ENCODE results near the gene HADH.
A peak's percentile ranks its signal among the peaks of the same experiment; 100 is the strongest.

HADH gene

DNA sequence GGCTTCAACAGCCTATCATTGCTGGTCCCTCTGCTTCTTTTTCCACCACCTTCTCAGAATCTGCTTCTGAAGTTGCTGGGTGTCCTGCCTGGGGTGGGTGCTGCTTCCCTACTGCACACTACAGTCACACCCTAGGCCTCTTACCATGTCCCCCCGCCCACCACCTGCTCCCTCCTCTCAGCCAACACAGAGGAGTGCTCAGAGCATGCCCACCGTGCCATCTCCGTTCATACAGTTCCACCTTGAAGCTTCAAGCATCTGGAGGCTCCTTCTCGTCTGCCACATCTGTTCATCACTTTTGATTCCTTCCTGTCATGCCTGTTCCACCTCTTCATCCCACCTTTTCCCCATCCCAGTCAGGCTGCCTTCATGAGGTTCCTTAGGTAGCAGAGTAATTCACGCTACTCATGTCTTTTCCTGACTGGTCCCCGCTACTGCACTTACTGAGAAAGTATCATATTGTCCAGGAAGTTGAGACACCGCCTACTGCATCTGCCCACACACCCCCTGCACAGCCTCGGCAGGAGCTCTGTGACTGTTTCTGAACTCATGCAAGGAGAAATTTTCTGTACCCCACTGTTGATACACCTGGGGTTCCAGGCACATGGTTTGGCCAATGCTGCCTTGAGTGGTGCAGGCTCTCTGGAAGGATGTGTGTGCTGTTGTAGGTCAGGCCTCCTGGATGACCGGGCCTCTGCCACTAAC, 39.5 kb downstream of the HADH start:
- Histone ChIP-seq H3K4me1 (no peaks in the 10 kb centered on the region), H3K4me3 (no peak overlapping the region), H3K36me3 (replicated peaks) (peaks cover 35% of the 10 kb centered on the region), H3K9me3 (no peaks in the 10 kb centered on the region), H3K27me3 (ENCODE audit: low read depth) (no peaks in the 10 kb centered on the region)
- DNase-seq (ENCODE audit: low spot score in 2 of 2) = no peak
- in situ Hi-C loops (cut with MboI; ENCODE audit: low sequenced_read_pairs) = no loop called here

DNA sequence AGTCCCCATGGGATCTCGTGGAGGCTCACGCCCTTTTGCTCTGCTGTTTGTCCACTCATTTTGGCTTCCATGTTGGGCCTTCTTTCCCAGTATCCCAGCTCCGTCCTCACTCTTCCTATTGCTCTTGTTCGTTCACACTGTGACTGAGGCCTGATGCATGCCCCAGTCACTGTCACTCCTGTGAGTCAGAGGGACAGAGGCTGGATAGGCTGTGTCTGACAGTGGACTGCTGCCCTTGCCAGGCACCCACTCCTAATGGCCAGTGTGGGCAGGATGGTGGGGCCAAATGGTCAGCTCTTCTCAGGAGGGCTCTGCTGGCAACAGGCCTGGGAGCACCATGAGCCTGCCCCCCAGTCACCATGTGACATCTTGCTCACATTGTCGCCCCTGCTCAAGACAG, 40.0 kb downstream of the HADH start:
- DNase-seq (ENCODE audit: low spot score in 2 of 2) = no peak
- no peaks in the 10 kb centered on the region for H3K27me3 ChIP-seq (ENCODE audit: low read depth)
- H3K36me3 ChIP-seq (replicated peaks) = peaks cover 31% of the 10 kb centered on the region
- H3K4me3 ChIP-seq = no peak overlapping the region
- H3K4me1 ChIP-seq = no peaks in the 10 kb centered on the region
- H3K9me3 ChIP-seq = no peaks in the 10 kb centered on the region
- in situ Hi-C loops (cut with MboI; ENCODE audit: low sequenced_read_pairs) = no loop called here

DNA sequence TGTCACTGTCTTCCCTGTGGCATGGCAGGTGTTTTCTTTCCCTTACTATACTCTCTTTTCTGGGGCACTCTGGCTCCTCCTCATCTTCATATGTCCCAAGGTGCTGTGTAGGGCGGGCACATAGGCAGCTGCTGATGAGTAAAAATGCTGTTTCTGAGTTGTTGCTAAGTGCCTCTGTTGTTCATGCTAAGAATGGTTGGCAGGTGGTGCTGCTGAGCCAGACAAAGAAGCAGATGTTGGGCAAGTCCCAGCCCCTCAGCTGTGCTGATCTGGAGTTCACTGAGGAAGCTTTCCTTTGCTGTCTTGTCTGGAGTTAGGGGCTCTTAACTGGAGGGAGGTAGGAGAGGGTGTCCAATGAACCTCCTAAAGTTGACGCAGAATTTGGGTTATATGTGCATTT, 40.6 kb downstream of the HADH start:
- H3K4me1 ChIP-seq = no peaks in the 10 kb centered on the region
- no peaks in the 10 kb centered on the region for H3K27me3 ChIP-seq (ENCODE audit: low read depth)
- in situ Hi-C loops (cut with MboI; ENCODE audit: low sequenced_read_pairs) = no loop called here
- H3K36me3 ChIP-seq (replicated peaks) = peaks cover 26% of the 10 kb centered on the region
- DNase-seq (ENCODE audit: low spot score in 2 of 2) = peak; percentile 13 to 41
- H3K4me3 ChIP-seq = no peak overlapping the region
- H3K9me3 ChIP-seq = no peaks in the 10 kb centered on the region

DNA sequence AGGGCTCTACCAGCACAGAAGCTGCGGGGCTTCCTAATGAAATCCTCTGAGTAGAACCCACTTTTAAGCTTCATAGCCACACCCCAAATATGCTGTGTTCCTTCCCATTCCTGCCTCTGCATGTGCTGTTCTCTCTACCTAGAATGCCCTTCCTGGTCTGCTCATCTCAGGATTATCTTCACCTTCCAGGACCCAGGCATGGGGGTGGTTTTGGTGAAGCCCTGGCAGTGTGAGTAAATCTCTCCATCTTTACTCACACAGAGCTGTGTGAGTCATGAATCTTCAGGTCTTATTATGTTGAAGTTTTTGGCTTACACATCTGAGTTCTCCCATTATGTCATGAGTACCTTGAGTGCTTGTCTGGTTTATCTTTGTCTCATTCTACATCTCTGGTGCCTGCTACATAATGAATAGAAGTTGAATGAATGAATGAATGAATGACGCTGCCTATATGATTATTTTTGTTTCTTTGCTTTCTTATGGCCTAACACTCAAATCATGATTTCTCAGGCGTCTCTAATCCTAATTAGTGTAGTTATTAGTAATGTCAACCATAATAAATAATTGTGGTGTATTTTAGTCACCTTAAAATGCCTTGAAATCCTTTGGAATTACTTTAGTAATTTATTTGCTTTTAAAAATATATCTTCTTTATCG, 41.9 kb downstream of the HADH start:
- no peak for DNase-seq (ENCODE audit: low spot score in 2 of 2)
- Histone ChIP-seq H3K36me3 (replicated peaks) (peaks cover 22% of the 10 kb centered on the region), H3K9me3 (no peaks in the 10 kb centered on the region), H3K4me3 (no peak overlapping the region), H3K27me3 (ENCODE audit: low read depth) (no peaks in the 10 kb centered on the region), H3K4me1 (no peaks in the 10 kb centered on the region)
- in situ Hi-C loops (cut with MboI; ENCODE audit: low sequenced_read_pairs) = no loop called here

DNA sequence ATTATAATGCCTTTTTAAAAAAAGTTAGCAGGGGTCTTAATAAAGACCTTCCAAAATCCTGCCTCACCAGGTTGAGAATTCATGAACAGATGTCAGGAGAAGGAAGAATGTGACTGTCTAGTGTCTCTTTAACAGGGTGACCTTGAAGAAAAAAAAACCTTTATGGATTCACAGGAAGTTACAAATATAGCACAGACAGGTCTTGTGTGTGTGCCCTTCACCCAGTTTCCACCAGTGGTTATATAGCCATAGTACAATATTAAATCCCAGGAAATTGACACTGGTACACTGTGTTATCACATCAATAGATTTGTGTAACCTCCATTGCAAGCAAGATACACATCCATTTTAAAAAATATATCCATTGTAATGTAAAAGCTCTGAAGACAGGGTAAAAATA, 43.7 kb downstream of the HADH start:
- in situ Hi-C loops (cut with MboI; ENCODE audit: low sequenced_read_pairs) = no loop called here

DNA sequence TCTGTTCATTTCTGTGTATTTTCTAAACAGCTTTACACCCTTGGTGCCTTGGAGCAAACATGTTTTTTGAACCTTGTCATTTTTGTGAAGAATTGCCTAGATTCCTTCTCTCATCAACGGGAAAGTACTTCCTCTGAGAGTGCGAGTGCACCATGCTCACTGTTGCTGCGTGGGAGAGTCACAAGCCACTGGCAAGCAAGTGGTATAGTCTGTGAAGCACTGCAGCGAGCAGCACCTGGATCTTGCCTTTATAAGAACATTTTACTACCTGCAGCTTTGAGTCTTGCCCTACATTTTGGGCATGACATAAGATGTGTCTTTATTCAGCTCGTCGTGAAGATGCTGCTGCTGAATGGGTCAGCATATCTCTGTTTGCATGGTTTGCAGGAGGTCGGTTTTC, 44.9 kb downstream of the HADH start:
- Histone ChIP-seq H3K4me1 (no peaks in the 10 kb centered on the region), H3K9me3 (no peaks in the 10 kb centered on the region), H3K27me3 (ENCODE audit: low read depth) (no peaks in the 10 kb centered on the region), H3K4me3 (no peak overlapping the region), H3K36me3 (replicated peaks) (peaks cover 11% of the 10 kb centered on the region)
- in situ Hi-C loops (cut with MboI; ENCODE audit: low sequenced_read_pairs) = no loop called here
- DNase-seq (ENCODE audit: low spot score in 2 of 2) = no peak

More for the DNA sequence above, 43.7 kb downstream of the HADH start:
- Histone ChIP-seq H3K36me3 (replicated peaks) (peaks cover 11% of the 10 kb centered on the region), H3K4me3 (no peak overlapping the region), H3K9me3 (no peaks in the 10 kb centered on the region), H3K4me1 (no peaks in the 10 kb centered on the region), H3K27me3 (ENCODE audit: low read depth) (no peaks in the 10 kb centered on the region)
- no peak for DNase-seq (ENCODE audit: low spot score in 2 of 2)

DNA sequence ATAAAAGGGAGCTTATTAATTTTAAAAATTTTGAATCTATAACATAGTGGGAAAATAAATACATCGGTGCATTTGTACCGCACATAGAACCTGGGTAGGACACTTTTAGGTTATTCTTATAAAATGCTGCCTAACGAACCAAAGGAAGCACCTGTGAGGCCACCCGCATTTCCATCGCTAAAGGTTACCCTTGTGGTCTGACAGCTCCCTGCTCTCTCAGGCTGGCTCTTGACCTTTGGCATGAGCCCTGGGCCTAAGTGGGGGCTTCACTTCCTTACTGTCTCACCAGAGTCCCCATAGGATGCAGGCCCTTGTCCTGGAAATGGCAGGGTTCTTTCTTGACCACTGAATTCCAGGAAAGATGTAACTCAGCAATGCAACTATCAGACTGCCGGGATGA, 46.0 kb downstream of the HADH start:
- no peaks in the 10 kb centered on the region for H3K4me1 ChIP-seq
- no peak for DNase-seq (ENCODE audit: low spot score in 2 of 2)
- in situ Hi-C loops (cut with MboI; ENCODE audit: low sequenced_read_pairs) = no loop called here
- H3K9me3 ChIP-seq = no peaks in the 10 kb centered on the region
- peaks cover 11% of the 10 kb centered on the region for H3K36me3 ChIP-seq (replicated peaks)
- H3K4me3 ChIP-seq = no peak overlapping the region
- H3K27me3 ChIP-seq (ENCODE audit: low read depth) = no peaks in the 10 kb centered on the region

DNA sequence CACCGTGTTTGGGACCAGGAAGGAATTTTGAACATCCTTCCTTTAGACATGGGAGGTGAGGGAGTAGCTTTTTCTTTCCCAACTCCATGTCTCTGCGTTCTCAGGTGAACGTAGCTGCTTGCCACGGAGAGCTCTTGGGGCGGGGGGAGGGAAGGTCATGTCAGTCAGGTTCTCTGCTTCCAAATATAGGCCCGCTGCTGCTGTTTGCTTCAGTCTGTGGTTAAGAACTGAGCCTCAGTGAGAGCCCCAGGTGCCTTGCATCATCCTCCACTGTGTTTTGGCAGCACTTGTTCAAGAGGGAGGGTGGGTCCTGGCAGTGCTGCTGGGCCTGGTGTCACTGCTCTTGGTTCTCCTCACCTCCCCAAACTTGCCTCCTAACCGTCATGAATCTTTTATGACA, 46.5 kb downstream of the HADH start:
- no peaks in the 10 kb centered on the region for H3K27me3 ChIP-seq (ENCODE audit: low read depth)
- H3K4me1 ChIP-seq = no peaks in the 10 kb centered on the region
- H3K9me3 ChIP-seq = no peaks in the 10 kb centered on the region
- no peak overlapping the region for H3K4me3 ChIP-seq
- H3K36me3 ChIP-seq (replicated peaks) = peaks cover 11% of the 10 kb centered on the region
- no peak for DNase-seq (ENCODE audit: low spot score in 2 of 2)
- in situ Hi-C loops (cut with MboI; ENCODE audit: low sequenced_read_pairs) = no loop called here

DNA sequence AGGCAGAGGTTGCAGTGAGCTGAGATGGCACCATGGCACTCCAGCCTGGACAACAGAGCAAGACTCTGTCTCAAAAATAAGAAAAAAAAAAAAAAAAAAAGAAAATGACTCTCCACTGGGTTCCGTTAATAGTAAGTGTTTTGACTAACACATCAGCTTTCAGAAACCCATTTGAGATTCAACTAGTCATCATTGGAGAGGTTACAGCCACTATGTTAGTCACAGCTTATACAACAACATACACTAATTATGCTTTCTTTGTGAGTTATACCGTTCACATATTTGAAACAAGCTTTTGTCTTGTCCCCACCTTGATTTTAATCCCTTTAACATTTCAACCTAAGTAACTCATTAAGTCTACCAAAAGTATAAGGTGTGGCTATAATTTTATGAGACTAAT, 48.2 kb downstream of the HADH start:
- Histone ChIP-seq H3K9me3 (no peaks in the 10 kb centered on the region), H3K4me1 (no peaks in the 10 kb centered on the region), H3K4me3 (no peak overlapping the region), H3K27me3 (ENCODE audit: low read depth) (no peaks in the 10 kb centered on the region), H3K36me3 (replicated peaks) (peaks cover 8% of the 10 kb centered on the region)
- no peak for DNase-seq (ENCODE audit: low spot score in 2 of 2)
- in situ Hi-C loops (cut with MboI; ENCODE audit: low sequenced_read_pairs) = no loop called here

DNA sequence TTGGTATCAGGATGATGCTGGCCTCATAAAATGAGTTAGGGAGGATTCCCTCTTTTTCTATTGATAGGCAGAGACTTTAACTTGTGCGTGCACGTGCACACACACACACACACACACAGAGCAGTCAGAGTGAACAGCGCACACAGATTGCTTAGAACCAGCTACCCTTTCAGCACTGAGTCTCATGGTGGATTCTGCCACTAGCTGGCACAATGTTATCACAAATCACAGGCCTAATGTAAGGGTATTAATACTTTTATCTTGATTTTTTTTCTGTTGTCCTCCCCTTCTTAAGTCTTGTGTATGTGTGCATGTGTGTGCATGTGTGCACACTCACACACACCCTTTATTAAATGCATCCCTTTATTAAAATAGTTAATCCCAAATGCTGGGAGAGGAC, 53.2 kb downstream of the HADH start:
- H3K4me1 ChIP-seq = no peaks in the 10 kb centered on the region
- no peak for DNase-seq (ENCODE audit: low spot score in 2 of 2)
- in situ Hi-C loops (cut with MboI; ENCODE audit: low sequenced_read_pairs) = no loop called here
- no peak overlapping the region for H3K4me3 ChIP-seq
- no peaks in the 10 kb centered on the region for H3K36me3 ChIP-seq (replicated peaks)
- H3K27me3 ChIP-seq (ENCODE audit: low read depth) = no peaks in the 10 kb centered on the region
- no peaks in the 10 kb centered on the region for H3K9me3 ChIP-seq

DNA sequence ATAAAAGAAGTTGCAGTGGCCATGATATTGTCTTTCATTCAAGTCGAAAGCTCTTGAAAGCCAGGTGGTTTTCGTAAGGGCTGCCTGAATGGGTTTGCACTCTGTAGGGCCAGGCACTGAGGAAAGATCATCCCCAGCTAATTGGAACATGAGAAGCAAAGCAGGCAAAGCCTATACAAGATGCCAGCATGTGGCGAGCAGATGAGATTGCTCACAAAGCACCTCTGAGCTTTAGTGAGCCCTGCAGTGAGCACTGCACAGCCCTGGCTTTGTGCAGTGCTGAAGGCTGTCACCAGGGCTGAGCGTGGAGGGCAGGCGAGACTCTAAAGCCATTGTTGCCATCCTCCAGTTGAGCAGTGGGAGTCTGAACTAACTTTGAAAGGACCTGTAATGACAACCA, 53.8 kb downstream of the HADH start:
- Histone ChIP-seq H3K36me3 (replicated peaks) (no peaks in the 10 kb centered on the region), H3K4me1 (no peaks in the 10 kb centered on the region), H3K4me3 (no peak overlapping the region), H3K27me3 (ENCODE audit: low read depth) (no peaks in the 10 kb centered on the region), H3K9me3 (no peaks in the 10 kb centered on the region)
- no peak for DNase-seq (ENCODE audit: low spot score in 2 of 2)
- in situ Hi-C loops (cut with MboI; ENCODE audit: low sequenced_read_pairs) = no loop called here

DNA sequence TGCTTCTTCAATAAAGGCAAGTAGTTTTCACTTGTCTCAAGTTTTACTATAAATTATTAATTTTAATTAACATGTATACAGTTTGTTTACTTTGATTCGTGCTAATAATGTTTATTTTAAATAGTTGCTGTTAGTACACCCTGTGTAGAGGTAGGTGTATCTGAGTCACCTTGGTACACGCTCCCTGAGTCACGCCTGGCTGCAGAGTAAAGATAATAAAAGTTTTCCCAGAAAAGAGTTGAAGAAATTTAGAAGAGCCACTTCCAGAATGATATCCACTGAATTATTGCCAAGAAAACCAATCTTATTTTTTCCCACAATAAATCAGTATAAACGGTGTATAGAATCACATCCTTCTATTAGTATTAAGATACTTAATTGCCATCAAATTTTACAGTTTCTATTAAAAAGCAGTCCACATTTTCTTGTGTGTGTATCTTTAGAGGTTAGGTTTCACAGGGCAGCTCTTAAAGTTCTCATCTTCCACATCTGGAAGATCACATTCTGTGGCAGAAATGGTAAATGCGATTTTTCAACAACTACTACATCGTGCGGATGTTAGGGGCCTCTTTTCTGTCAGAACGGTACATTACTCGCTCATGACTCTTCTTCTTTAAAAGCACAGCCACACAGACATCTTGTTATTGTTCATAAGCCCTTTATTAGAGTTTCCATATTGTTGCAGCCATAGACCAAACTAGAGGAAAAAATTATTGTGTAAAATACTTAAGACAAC, 55.4 kb downstream of the HADH start:
- H3K36me3 ChIP-seq (replicated peaks) = no peaks in the 10 kb centered on the region
- no peaks in the 10 kb centered on the region for H3K27me3 ChIP-seq (ENCODE audit: low read depth)
- H3K4me1 ChIP-seq = no peaks in the 10 kb centered on the region
- H3K9me3 ChIP-seq = no peaks in the 10 kb centered on the region
- no peak for DNase-seq (ENCODE audit: low spot score in 2 of 2)
- H3K4me3 ChIP-seq = no peak overlapping the region
- in situ Hi-C loops (cut with MboI; ENCODE audit: low sequenced_read_pairs) = no loop called here

DNA sequence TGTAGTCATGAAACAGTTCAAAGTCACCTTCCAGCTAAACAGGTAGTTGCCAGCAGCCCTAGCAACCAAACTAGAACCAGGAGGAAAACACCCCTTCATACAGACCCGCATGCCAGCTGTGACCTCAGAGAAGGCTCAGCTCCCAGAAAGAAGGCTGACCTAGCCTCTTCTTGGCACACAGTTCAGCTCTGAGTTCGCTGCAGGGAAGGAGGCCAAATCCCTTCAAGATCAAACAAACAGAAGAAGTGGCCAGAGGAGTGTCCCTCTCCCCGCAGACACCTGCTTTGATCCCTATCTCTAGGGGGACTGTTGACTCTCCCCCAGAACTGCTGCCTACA, 56.0 kb downstream of the HADH start:
- H3K36me3 ChIP-seq (replicated peaks) = no peaks in the 10 kb centered on the region
- no peak overlapping the region for H3K4me3 ChIP-seq
- in situ Hi-C loops (cut with MboI; ENCODE audit: low sequenced_read_pairs) = no loop called here
- DNase-seq (ENCODE audit: low spot score in 2 of 2) = no peak
- H3K4me1 ChIP-seq = no peaks in the 10 kb centered on the region
- no peaks in the 10 kb centered on the region for H3K9me3 ChIP-seq
- H3K27me3 ChIP-seq (ENCODE audit: low read depth) = no peaks in the 10 kb centered on the region

DNA sequence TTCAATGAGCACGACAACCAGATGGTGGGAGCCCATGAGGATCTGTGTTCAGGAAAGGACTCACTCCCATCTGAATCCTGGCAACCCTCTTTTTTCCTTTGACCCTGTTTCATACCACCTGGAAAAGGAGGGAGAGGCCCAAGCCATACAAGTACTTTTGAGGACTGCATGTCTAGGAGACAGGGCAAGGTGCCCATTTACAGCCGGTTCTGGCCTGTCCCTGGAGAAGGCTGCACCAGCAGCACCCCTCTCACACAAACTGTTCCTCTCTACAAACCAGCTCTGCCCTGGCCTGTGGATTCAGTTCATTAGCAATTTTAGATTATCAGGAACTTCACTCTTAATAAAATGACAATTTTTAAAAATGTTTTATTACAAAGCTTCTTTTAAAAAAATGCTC, 57.5 kb downstream of the HADH start:
- H3K27me3 ChIP-seq (ENCODE audit: low read depth) = no peaks in the 10 kb centered on the region
- H3K36me3 ChIP-seq (replicated peaks) = no peaks in the 10 kb centered on the region
- DNase-seq (ENCODE audit: low spot score in 2 of 2) = no peak
- no peak overlapping the region for H3K4me3 ChIP-seq
- H3K4me1 ChIP-seq = no peaks in the 10 kb centered on the region
- no peaks in the 10 kb centered on the region for H3K9me3 ChIP-seq
- in situ Hi-C loops (cut with MboI; ENCODE audit: low sequenced_read_pairs) = no loop called here
